KMS-11 (cell line): Measurements from ENCODE around the gene TUBA3E.

Experiments
- H2AFZ ChIP-seq: fragments of 200-600 bp; sonication (generic); 2 replicates; pipeline ENCODE4 v1.6.1; 2016; ENCODE audit warnings: antibody characterized with exemption, mixed run types, low read depth
- H3K27ac ChIP-seq: fragments of 200-600 bp; sonication (generic); 2 replicates; pipeline ENCODE4 v1.6.1; 2016; ENCODE audit warnings: mild to moderate bottlenecking, mixed run types
- H3K27me3 ChIP-seq: fragments of 200-600 bp; sonication (generic); 2 replicates; pipeline ENCODE4 v1.6.1; 2017; ENCODE audit warnings: mild to moderate bottlenecking, low read depth, mixed run types, moderate library complexity; ENCODE audit not compliant: insufficient read depth
- H3K36me3 ChIP-seq: fragments of 200-600 bp; sonication (generic); 2 replicates; pipeline ENCODE4 v1.6.1; 2017; ENCODE audit warnings: mild to moderate bottlenecking, mixed run types; ENCODE audit not compliant: insufficient read depth
- H3K4me1 ChIP-seq: fragments of 200-600 bp; sonication (generic); 2 replicates; pipeline ENCODE4 v1.6.1; 2016; ENCODE audit warnings: mild to moderate bottlenecking, low read depth, mixed run types; ENCODE audit not compliant: poor library complexity, severe bottlenecking
- H3K4me2 ChIP-seq: fragments of 200-600 bp; sonication (generic); 2 replicates; pipeline ENCODE4 v1.7.0; 2016; ENCODE audit warnings: mild to moderate bottlenecking, mixed run types
- H3K4me3 ChIP-seq: fragments of 200-600 bp; sonication (generic); IDR thresholded peaks from 2 replicates; pipeline ENCODE4 v1.6.1; 2017; ENCODE audit warnings: low read depth, low read length, mixed read lengths; ENCODE audit not compliant: insufficient read depth
- H3K79me2 ChIP-seq: fragments of 200-600 bp; sonication (generic); 2 replicates; pipeline ENCODE4 v1.6.1; 2016; ENCODE audit warnings: low read depth, mixed run types; ENCODE audit not compliant: insufficient read depth
- H3K9ac ChIP-seq: fragments of 200-600 bp; sonication (generic); 2 replicates; pipeline ENCODE4 v1.6.1; 2016; ENCODE audit warnings: mild to moderate bottlenecking, mixed run types
- H4K20me1 ChIP-seq: fragments of 200-600 bp; sonication (generic); 2 replicates; pipeline ENCODE4 v1.6.1; 2016; ENCODE audit warnings: mild to moderate bottlenecking, mixed run types; ENCODE audit not compliant: insufficient read depth
- TF ChIP-seq, protein P1 (sequence below): fragments of 200-600 bp; sonication (generic); conservative IDR thresholded peaks from 2 replicates; pipeline ENCODE4 v1.6.1; 2017; ENCODE audit warnings: low read depth, mild to moderate bottlenecking, antibody characterized with exemption, low read length, moderate library complexity, mixed read lengths

Gene TUBA3E

DNA sequence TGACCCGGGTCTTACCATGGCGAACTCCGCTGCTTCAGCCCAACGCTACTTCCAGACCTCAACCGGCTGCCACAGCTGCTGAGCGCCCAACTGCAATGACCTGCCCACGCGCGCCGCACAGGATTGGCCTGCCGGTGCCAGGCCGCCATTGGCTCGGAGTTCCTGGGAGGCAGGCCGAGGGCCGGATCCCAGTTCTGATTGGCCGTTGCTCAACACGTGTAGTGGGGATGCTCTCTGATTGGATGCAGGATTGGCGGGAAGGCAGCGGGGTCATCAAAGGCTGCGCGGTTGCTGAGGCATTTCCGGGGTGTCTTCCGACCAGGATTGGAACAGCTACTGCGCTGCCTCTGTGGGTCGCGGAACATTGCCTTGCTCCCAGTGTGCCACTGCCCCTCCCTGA, at the start of gene TUBA3E:
Gene TUBA3E, minus strand, starts transcription at position 97 of the 400 bp plus-strand sequence. Its CDS starts 79 bp downstream, at position 18.
- no peak within 1 kb of the TSS for H3K4me2 ChIP-seq
- no peaks in the 10 kb centered on the region for H4K20me1 ChIP-seq
- H3K36me3 ChIP-seq: no peaks in the 10 kb centered on the region
- no peaks in the 10 kb centered on the region for H3K79me2 ChIP-seq
- TF ChIP-seq, protein P1, sequence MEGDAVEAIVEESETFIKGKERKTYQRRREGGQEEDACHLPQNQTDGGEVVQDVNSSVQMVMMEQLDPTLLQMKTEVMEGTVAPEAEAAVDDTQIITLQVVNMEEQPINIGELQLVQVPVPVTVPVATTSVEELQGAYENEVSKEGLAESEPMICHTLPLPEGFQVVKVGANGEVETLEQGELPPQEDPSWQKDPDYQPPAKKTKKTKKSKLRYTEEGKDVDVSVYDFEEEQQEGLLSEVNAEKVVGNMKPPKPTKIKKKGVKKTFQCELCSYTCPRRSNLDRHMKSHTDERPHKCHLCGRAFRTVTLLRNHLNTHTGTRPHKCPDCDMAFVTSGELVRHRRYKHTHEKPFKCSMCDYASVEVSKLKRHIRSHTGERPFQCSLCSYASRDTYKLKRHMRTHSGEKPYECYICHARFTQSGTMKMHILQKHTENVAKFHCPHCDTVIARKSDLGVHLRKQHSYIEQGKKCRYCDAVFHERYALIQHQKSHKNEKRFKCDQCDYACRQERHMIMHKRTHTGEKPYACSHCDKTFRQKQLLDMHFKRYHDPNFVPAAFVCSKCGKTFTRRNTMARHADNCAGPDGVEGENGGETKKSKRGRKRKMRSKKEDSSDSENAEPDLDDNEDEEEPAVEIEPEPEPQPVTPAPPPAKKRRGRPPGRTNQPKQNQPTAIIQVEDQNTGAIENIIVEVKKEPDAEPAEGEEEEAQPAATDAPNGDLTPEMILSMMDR: no peak
- H3K27ac ChIP-seq: no peak within 1 kb of the TSS
- no peaks in the 10 kb centered on the region for H3K4me1 ChIP-seq
- no peaks in the 10 kb centered on the region for H3K27me3 ChIP-seq
- no peak within 1 kb of the TSS for H3K9ac ChIP-seq
- no peak within 1 kb of the TSS for H2AFZ ChIP-seq
- no peak within 1 kb of the TSS for H3K4me3 ChIP-seq

DNA sequence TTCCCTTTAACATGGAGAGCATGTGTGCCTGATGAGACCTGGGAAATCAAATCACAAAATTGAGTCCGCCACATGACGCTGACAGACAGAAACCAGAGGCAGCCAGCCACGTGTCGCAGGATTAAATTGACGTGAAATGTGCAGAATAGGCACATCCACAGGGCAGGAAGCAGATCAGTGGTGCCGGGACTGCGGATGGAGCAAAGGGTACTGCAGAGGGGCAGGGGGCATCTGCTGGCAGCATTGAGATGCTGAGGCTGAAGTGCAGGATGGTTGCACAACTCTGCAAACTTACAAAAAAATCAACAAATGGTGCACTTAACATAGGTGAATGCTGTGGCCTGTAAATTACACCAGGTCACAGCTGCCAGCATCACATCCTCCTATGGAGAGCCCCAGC, 48.2 kb upstream of the TUBA3E start:
- no peaks in the 10 kb centered on the region for H3K27me3 ChIP-seq
- no peaks in the 10 kb centered on the region for H3K36me3 ChIP-seq
- H3K9ac ChIP-seq: no peak overlapping the region
- H3K27ac ChIP-seq: no peak overlapping the region
- H2AFZ ChIP-seq: no peak overlapping the region
- TF ChIP-seq, protein P1: no peak
- H3K4me2 ChIP-seq: no peak overlapping the region
- no peak overlapping the region for H3K4me3 ChIP-seq
- no peaks in the 10 kb centered on the region for H3K4me1 ChIP-seq
- no peaks in the 10 kb centered on the region for H4K20me1 ChIP-seq
- no peaks in the 10 kb centered on the region for H3K79me2 ChIP-seq

DNA sequence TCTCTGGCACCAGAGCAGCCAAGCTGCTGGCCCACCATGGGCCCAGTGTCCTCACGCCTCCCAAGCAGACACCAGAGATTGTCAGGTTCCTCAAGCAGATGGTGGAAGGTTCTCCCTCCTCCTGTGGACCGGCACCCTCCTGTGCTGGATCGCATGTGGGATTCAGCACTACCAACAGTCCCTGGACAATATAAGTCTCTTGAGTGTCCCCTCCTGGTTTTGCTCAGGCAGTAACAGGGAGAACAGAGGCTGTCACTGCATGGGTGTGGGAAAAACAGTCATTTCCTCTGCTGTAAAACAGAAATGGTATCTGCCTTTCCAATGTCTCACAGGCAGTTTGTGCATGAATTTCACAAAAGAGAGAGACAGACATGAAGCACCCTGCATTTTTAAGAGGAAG, 47.7 kb upstream of the TUBA3E start:
- no peak overlapping the region for H3K9ac ChIP-seq
- no peaks in the 10 kb centered on the region for H3K4me1 ChIP-seq
- H3K36me3 ChIP-seq: no peaks in the 10 kb centered on the region
- H3K79me2 ChIP-seq: no peaks in the 10 kb centered on the region
- no peak overlapping the region for H3K27ac ChIP-seq
- no peak overlapping the region for H3K4me2 ChIP-seq
- H2AFZ ChIP-seq: no peak overlapping the region
- TF ChIP-seq, protein P1: no peak
- H4K20me1 ChIP-seq: no peaks in the 10 kb centered on the region
- no peak overlapping the region for H3K4me3 ChIP-seq
- no peaks in the 10 kb centered on the region for H3K27me3 ChIP-seq

DNA sequence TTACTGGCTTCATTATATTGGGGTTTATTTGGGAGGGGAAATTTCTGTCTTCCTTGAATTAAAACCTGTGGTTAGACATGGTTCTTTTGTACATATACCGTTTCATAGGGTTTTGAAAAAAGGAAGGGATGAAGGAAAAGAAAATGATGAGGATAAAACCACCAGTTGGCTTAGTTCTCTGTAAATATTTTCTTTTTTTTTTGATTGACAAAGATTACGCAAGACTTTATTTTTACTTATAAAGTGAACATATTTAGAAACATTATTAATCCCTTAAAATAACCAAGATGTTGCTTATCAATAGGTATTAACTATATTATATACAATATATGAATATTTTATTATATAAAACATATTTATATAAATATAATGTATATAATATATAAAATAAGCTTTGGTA, 45.1 kb upstream of the TUBA3E start:
- Histone ChIP-seq H2AFZ (no peak overlapping the region), H3K36me3 (no peaks in the 10 kb centered on the region), H3K9ac (no peak overlapping the region), H3K79me2 (no peaks in the 10 kb centered on the region), H3K27me3 (no peaks in the 10 kb centered on the region), H4K20me1 (no peaks in the 10 kb centered on the region), H3K4me2 (no peak overlapping the region), H3K4me1 (no peaks in the 10 kb centered on the region), H3K4me3 (no peak overlapping the region), H3K27ac (no peak overlapping the region)
- TF ChIP-seq, protein P1: no peak
